OCI-LY3 (cell line): ENCODE measurements around the gene EFCAB11.

ENCODE experiments used
- CTCF ChIP-seq: fragments of 200-600, 300-600 bp; sonication (generic); IDR thresholded peaks from 2 replicates; pipeline ENCODE4 v1.5.1; 2014; ENCODE audit warnings: antibody characterized with exemption, low read length, low read depth
- EZH2phosphoT487 ChIP-seq: fragments of 200-600 bp; shearing (Covaris generic); IDR thresholded peaks from 2 replicates; pipeline ENCODE4 v1.6.1; 2018; ENCODE audit warnings: antibody characterized with exemption, mixed run types, low read depth

DNA sequence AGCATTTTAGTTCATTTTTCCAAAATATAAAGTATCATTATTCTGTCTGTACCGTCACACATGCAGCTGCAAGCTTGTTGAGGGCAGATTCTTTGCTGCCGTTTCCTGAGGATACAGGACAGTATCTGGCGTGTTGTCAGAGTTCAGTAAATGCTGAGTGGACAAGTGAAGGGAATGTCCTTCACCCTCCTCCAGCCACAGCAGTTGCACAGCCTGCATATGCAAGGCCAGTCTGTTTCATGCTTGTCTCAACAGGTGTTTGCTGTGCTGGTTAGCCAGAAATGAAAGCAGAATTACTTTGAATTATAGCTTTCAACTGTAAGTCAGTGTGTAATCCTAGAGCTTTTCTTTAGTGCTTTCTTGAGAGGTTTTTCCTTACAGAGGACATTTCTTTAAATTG, 37.7 kb upstream of the EFCAB11 start:
- TF ChIP-seq CTCF (no peak), EZH2phosphoT487 (no peak)
